Measurements from ENCODE around the gene PSMB9. TPM values are rescaled to one million over a fixed set of nuclear protein-coding genes. Genes with fewer than 3 reads are reported as not detected.

The PSMB9 gene
- total and polyA plus RNA-seq, 9 of the 15 experiments (the other 6 are each of a cell fraction or from before 2014, with no cell fraction given), result 1.1 to 3.7 (median 2.4) TPM

DNA sequence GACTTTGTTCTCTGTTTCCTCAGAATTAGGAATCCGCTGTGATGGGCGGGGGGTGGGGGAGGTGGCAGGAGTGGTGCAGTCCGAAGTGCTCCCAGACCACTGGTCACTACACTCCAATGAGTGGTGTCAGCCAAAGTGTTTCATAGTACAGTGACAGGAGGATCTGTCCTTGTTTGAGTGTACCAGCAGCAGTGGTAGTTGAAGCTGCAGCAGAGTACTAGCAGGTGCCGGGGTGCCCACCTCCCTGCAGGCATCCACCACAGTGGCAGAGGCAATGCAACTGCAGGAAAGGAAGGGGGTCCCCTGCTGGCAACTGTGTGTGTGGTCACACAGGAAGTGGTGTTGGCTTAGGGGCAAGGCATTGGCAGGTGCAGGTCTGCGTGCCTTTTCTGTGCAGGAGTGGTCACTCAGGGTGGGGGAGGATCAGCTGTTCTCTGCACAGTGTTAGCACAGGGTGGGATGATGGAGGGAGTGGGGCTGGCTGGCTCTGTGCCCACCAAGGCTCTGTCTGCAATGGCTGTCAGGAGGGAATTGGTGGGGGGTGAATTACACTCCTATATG is 46.9 kb upstream of the PSMB9 start:
- Histone ChIP-seq H3K27me3 (ENCODE audit: control insufficient read depth in 2 of 2, insufficient read depth in 2 of 2, low read length in 2 of 2) (peaks cover 4 to 11% of the 10 kb centered on the region in 2 experiments; a peak in 4 of 5 replicates), H2AFZ (ENCODE audit: low read depth, low read length) (no peak overlapping the region), H3K79me2 (ENCODE audit: control insufficient read depth, insufficient read depth, low read length) (no peaks in the 10 kb centered on the region), H3K27ac (ENCODE audit: extremely low read depth, low read depth, low read length) (no peak overlapping the region), H3K9me3 (replicated peaks; ENCODE audit: control insufficient read depth, insufficient read depth, low read depth, low read length) (no peaks in the 10 kb centered on the region), H3K9me1 (ENCODE audit: control insufficient read depth, insufficient read depth, low read length) (no peaks in the 10 kb centered on the region), H3K4me2 (ENCODE audit: insufficient read depth, low read length) (no peak overlapping the region), H3K4me3 (no peak overlapping the region), H3K36me3 (ENCODE audit: control insufficient read depth, insufficient read depth, low read length) (no peaks in the 10 kb centered on the region), H3K9ac (ENCODE audit: insufficient read depth in 1 of 2, low read depth in 2 of 2, low read length in 2 of 2) (no peak overlapping the region), H3K4me1 (replicated peaks in 1 of 2; ENCODE audit: control insufficient read depth in 2 of 2, insufficient read depth in 2 of 2, low read length in 2 of 2) (no peaks in the 10 kb centered on the region), H4K20me1 (replicated peaks; ENCODE audit: control insufficient read depth, insufficient read depth, low read length) (no peaks in the 10 kb centered on the region)
- FAIRE-seq, result no peak
- WGBS (ENCODE audit: insufficient coverage, low coverage, missing lambda C conversion rate), result 12% methylated on average over 5 of the region's 5 CpGs
- no TSS peak for BruUV-seq (replicated peaks)
- no peak for DNase-seq (ENCODE audit: extremely low read depth in 1 of 4, low spot score in 3 of 4)
- no peak for TF ChIP-seq PCBP1 (IDR thresholded peaks at IDR 0.05; ENCODE audit: low read depth, low read length, poor library complexity, severe bottlenecking)
- 0 out of 6 replicates have a peak, but pooled peaks of 1 of the 3 experiments have one; percentile 12 for TF ChIP-seq CTCF (IDR thresholded peaks at IDR 0.05 in 2 of 3, conservative IDR thresholded peaks at IDR 0.05 in 1 of 3; ENCODE audit: insufficient read depth in 2 of 3, low read depth in 1 of 3, low read length in 3 of 3)
- ChIA-PET CTCF (ENCODE audit: low intra/inter-chr PET ratio) (no interaction called here), POLR2A (interaction anchor here (0.7 to 1.5 kb wide), 2 partner anchors 167 to 612 kb away, joined by 3 to 5 read pairs; no protein-coding TSS in a partner anchor)
- in situ Hi-C loops (cut with MboI), result no loop called here
- intact Hi-C loops (cut with micrococcal nuclease), result no loop called here
- no peak for ATAC-seq

GRCh38 chr6:32809171-32809570 is 44.8 kb upstream of the PSMB9 start:
- no peaks in the 10 kb centered on the region for H3K4me1 ChIP-seq (replicated peaks in 1 of 2; ENCODE audit: control insufficient read depth in 2 of 2, insufficient read depth in 2 of 2, low read length in 2 of 2)

More at GRCh38 chr6:32809171-32809570, 44.8 kb upstream of the PSMB9 start:
- Histone ChIP-seq H4K20me1 (replicated peaks; ENCODE audit: control insufficient read depth, insufficient read depth, low read length) (no peaks in the 10 kb centered on the region), H3K9ac (ENCODE audit: insufficient read depth in 1 of 2, low read depth in 2 of 2, low read length in 2 of 2) (no peak overlapping the region), H3K27ac (ENCODE audit: extremely low read depth, low read depth, low read length) (no peak overlapping the region), H2AFZ (ENCODE audit: low read depth, low read length) (no peak overlapping the region), H3K9me1 (ENCODE audit: control insufficient read depth, insufficient read depth, low read length) (peaks cover under 1% of the 10 kb centered on the region), H3K36me3 (ENCODE audit: control insufficient read depth, insufficient read depth, low read length) (no peaks in the 10 kb centered on the region), H3K9me3 (replicated peaks; ENCODE audit: control insufficient read depth, insufficient read depth, low read depth, low read length) (no peaks in the 10 kb centered on the region), H3K79me2 (ENCODE audit: control insufficient read depth, insufficient read depth, low read length) (no peaks in the 10 kb centered on the region), H3K27me3 (ENCODE audit: control insufficient read depth in 2 of 2, insufficient read depth in 2 of 2, low read length in 2 of 2) (peaks cover 6 to 23% of the 10 kb centered on the region in 2 experiments; a peak in 4 of 5 replicates), H3K4me2 (ENCODE audit: insufficient read depth, low read length) (no peak overlapping the region), H3K4me3 (no peak overlapping the region)
- no peak for ATAC-seq
- no peak for DNase-seq (ENCODE audit: extremely low read depth in 1 of 4, low spot score in 3 of 4)
- ChIA-PET POLR2A (interaction anchor here (0.7 to 1.1 kb wide), 2 partner anchors 10 to 168 kb away, joined by 4 read pairs; no protein-coding TSS in a partner anchor), CTCF (ENCODE audit: low intra/inter-chr PET ratio) (no interaction called here)
- FAIRE-seq, result no peak
- in situ Hi-C loops (cut with MboI), result no loop called here
- intact Hi-C loops (cut with micrococcal nuclease), result no loop called here
- WGBS (ENCODE audit: insufficient coverage, low coverage, missing lambda C conversion rate), result 26% methylated on average over 1 of the region's 1 CpG
- TF ChIP-seq LEF1 (IDR thresholded peaks at IDR 0.05) (no peak), CBFA2T3 (IDR thresholded peaks at IDR 0.05) (no peak)
- no TSS peak for BruUV-seq (replicated peaks)

Measured in K562 (cell line).